ENCODE measurements around the gene PCTP. TPM values are rescaled to one million over a fixed set of nuclear protein-coding genes. Genes with fewer than 3 reads are reported as not detected.

Gene PCTP
- total RNA-seq, 1 donor, result 11.2 TPM

GRCh38 chr17:55743103-55743679, 7.7 kb upstream of the PCTP start:
- no peak for TF ChIP-seq CTCF (IDR thresholded peaks at IDR 0.05; ENCODE audit: insufficient read depth, low read depth, low read length)
- no peak overlapping the region for H3K4me3 ChIP-seq (ENCODE audit: low read depth, low read length)
- DNase-seq (ENCODE audit: low read depth), result no peak

GRCh38 chr17:55745258-55745657, 5.6 kb upstream of the PCTP start:
- DNase-seq (ENCODE audit: low read depth), result no peak
- H3K4me3 ChIP-seq (ENCODE audit: low read depth, low read length), result no peak overlapping the region
- no peak for TF ChIP-seq CTCF (IDR thresholded peaks at IDR 0.05; ENCODE audit: insufficient read depth, low read depth, low read length)

GRCh38 chr17:55746466-55746865, 4.4 kb upstream of the PCTP start:
- TF ChIP-seq CTCF (IDR thresholded peaks at IDR 0.05; ENCODE audit: insufficient read depth, low read depth, low read length), result no peak
- H3K4me3 ChIP-seq (ENCODE audit: low read depth, low read length), result no peak overlapping the region
- DNase-seq (ENCODE audit: low read depth), result no peak

- no peak for TF ChIP-seq CTCF (IDR thresholded peaks at IDR 0.05; ENCODE audit: insufficient read depth, low read depth, low read length)
- H3K4me3 ChIP-seq (ENCODE audit: low read depth, low read length), result no peak overlapping the region
- DNase-seq (ENCODE audit: low read depth), result no peak
These were observed 3.6 kb upstream of the PCTP start for GRCh38 chr17:55747209-55747608.

- H3K4me3 ChIP-seq (ENCODE audit: low read depth, low read length), result no peak overlapping the region
- no peak for TF ChIP-seq CTCF (IDR thresholded peaks at IDR 0.05; ENCODE audit: insufficient read depth, low read depth, low read length)
- DNase-seq (ENCODE audit: low read depth), result no peak
These were observed 2.0 kb upstream of the PCTP start for GRCh38 chr17:55748841-55749240.

GRCh38 chr17:55749985-55750384, 866 bp upstream of the PCTP start:
- H3K4me3 ChIP-seq (ENCODE audit: low read depth, low read length), result no peak overlapping the region
- DNase-seq (ENCODE audit: low read depth), result no peak
- no peak for TF ChIP-seq CTCF (IDR thresholded peaks at IDR 0.05; ENCODE audit: insufficient read depth, low read depth, low read length)

- no peak for TF ChIP-seq CTCF (IDR thresholded peaks at IDR 0.05; ENCODE audit: insufficient read depth, low read depth, low read length)
- peak overlapping the region; percentile 84 for H3K4me3 ChIP-seq (ENCODE audit: low read depth, low read length)
- no peak for DNase-seq (ENCODE audit: low read depth)
These were observed 934 bp downstream of the PCTP start for GRCh38 chr17:55751720-55752250.
